Testis (tissue), 2 donors: ENCODE measurements around the gene OMD.

ENCODE experiments used
- POLR2A ChIP-seq: fragments of 450-650 bp; IDR thresholded peaks from one replicate; pipeline ENCODE4 v1.6.1; 2017; ENCODE audit warnings: antibody characterized with exemption, mild to moderate bottlenecking, moderate library complexity
- TF ChIP-seq, protein P1 (sequence below), 3 experiments: fragments of 450-650 bp in 2 of 3; fragments of 200-600 bp in 1 of 3; sonication (generic) in 1 of 3; IDR thresholded peaks; one replicate each; pipeline ENCODE4 v1.5.1; 2016 to 2019; ENCODE audit warnings: antibody characterized with exemption in 3 of 3, mild to moderate bottlenecking in 2 of 3, moderate library complexity in 1 of 3

GRCh38 chr9:92405818-92406217 lies 18.5 kb downstream of the OMD start:
- TF ChIP-seq POLR2A: no peak
- TF ChIP-seq, protein P1, sequence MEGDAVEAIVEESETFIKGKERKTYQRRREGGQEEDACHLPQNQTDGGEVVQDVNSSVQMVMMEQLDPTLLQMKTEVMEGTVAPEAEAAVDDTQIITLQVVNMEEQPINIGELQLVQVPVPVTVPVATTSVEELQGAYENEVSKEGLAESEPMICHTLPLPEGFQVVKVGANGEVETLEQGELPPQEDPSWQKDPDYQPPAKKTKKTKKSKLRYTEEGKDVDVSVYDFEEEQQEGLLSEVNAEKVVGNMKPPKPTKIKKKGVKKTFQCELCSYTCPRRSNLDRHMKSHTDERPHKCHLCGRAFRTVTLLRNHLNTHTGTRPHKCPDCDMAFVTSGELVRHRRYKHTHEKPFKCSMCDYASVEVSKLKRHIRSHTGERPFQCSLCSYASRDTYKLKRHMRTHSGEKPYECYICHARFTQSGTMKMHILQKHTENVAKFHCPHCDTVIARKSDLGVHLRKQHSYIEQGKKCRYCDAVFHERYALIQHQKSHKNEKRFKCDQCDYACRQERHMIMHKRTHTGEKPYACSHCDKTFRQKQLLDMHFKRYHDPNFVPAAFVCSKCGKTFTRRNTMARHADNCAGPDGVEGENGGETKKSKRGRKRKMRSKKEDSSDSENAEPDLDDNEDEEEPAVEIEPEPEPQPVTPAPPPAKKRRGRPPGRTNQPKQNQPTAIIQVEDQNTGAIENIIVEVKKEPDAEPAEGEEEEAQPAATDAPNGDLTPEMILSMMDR (IDR thresholded peaks at IDR 0.05): no peak
